Measurements from ENCODE around the gene NPAS3.

DNA sequence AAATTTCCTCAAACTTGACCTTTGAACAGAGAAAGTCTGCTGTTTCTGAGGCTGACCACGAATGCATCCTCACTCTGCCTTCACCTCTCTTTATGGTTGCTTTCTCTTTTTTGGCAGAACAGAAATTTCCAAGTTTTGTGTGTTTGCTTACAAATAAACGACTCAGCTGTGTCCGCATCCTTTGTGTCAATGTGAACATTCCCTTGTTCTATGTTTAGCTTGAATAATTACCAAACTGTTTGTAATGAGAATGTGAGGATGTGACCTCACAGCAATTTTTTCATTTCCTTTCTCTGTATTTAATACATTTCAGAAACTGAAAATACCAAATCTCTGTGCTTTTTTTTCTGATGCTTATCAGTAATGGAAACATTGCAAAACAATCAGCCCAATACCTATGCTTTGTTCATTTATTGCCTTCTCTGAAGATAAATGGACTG is 601.3 kb downstream of the NPAS3 start:
- TF ChIP-seq, protein P1, sequence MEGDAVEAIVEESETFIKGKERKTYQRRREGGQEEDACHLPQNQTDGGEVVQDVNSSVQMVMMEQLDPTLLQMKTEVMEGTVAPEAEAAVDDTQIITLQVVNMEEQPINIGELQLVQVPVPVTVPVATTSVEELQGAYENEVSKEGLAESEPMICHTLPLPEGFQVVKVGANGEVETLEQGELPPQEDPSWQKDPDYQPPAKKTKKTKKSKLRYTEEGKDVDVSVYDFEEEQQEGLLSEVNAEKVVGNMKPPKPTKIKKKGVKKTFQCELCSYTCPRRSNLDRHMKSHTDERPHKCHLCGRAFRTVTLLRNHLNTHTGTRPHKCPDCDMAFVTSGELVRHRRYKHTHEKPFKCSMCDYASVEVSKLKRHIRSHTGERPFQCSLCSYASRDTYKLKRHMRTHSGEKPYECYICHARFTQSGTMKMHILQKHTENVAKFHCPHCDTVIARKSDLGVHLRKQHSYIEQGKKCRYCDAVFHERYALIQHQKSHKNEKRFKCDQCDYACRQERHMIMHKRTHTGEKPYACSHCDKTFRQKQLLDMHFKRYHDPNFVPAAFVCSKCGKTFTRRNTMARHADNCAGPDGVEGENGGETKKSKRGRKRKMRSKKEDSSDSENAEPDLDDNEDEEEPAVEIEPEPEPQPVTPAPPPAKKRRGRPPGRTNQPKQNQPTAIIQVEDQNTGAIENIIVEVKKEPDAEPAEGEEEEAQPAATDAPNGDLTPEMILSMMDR (IDR thresholded peaks at IDR 0.05), result no peak
- no peak for TF ChIP-seq ZFX (IDR thresholded peaks at IDR 0.05; ENCODE audit: borderline replicate concordance)

All from 22Rv1 (cell line).